Naive thymus-derived CD4-positive, alpha-beta T cell (primary cell): Measurements from ENCODE around the gene ALPK1. TPM values are rescaled to one million over a fixed set of nuclear protein-coding genes. Genes with fewer than 3 reads are reported as not detected.
"Not testable (repeated sequence)": the region's sequence is repeated elsewhere in the genome, so short reads cannot be mapped to it uniquely, and the experiment has no call there.

Experiments
- ATAC-seq: fragments of 150-1000 bp; cut with Tn5 transposase; 2 replicates; pipeline ENCODE4 v1.10.0; 2021; ENCODE audit warnings: mild to moderate bottlenecking, moderate library complexity
- CTCF ChIA-PET: fragments of 350-600 bp; sonication (Branson Sonifier 250); formaldehyde crosslinking; loops from one replicate; lab custom pipeline; 2021; ENCODE audit warnings: antibody characterized with exemption; lab: Charles Lee
- POLR2A ChIA-PET: fragments of 350-600 bp; sonication (Branson Sonifier 250); formaldehyde crosslinking; loops from one replicate; lab custom pipeline; 2021; ENCODE audit warnings: antibody characterized with exemption, inconsistent platforms; lab: Charles Lee
- DNase-seq, 9 donors: peaks; one replicate each; pipeline versions ENCODE4 v3.0.0 to v3.0.0-alpha.2; 2020 to 2022; ENCODE audit warnings: mixed read lengths in 1 of 9
- H3K27ac ChIP-seq: one replicate; pipeline ENCODE4 v1.7.0; 2013; ENCODE audit warnings: mild to moderate bottlenecking, low read depth, low read length, moderate library complexity
- H3K27me3 ChIP-seq, 2 donors: one replicate each; pipeline ENCODE4 v1.7.0; 2013; ENCODE audit warnings: low read length in 2 of 2, mild to moderate bottlenecking in 2 of 2, moderate library complexity in 2 of 2; ENCODE audit not compliant: control insufficient read depth in 2 of 2, insufficient read depth in 2 of 2
- H3K36me3 ChIP-seq, 3 experiments: 1 replicate in 2 of 3; 2 replicates in 1 of 3; pipeline ENCODE4 v1.7.0; 2013; ENCODE audit warnings: low read length in 3 of 3, mild to moderate bottlenecking in 3 of 3, moderate library complexity in 1 of 3; ENCODE audit not compliant: insufficient read depth in 3 of 3, control insufficient read depth in 2 of 3
- H3K4me1 ChIP-seq, 2 donors: one replicate each; pipeline ENCODE4 v1.7.0; 2013; ENCODE audit warnings: low read length in 2 of 2, mild to moderate bottlenecking in 2 of 2, moderate library complexity in 1 of 2; ENCODE audit not compliant: control insufficient read depth in 2 of 2, insufficient read depth in 2 of 2
- H3K4me3 ChIP-seq: 2 replicates; pipeline ENCODE4 v1.7.0; 2013; ENCODE audit warnings: mild to moderate bottlenecking, low read length
- H3K9me3 ChIP-seq, 3 experiments: 1 replicate in 2 of 3; 2 replicates in 1 of 3; pipeline ENCODE4 v1.7.0; 2013; ENCODE audit warnings: low read length in 3 of 3; ENCODE audit not compliant: control insufficient read depth in 2 of 3
- H3K27ac Mint-ChIP-seq, 9 donors: one replicate each; pipeline ENCODE4 v1.8.0; 2020 to 2022; ENCODE audit warnings: mixed read lengths in 9 of 9, mild to moderate bottlenecking in 8 of 9, moderate library complexity in 5 of 9, inconsistent platforms in 2 of 9
- H3K27me3 Mint-ChIP-seq, 5 donors: one replicate each; pipeline ENCODE4 v1.8.0; 2021 to 2022; ENCODE audit warnings: mixed read lengths in 5 of 5, mild to moderate bottlenecking in 1 of 5
- H3K36me3 Mint-ChIP-seq, 5 donors: one replicate each; pipeline ENCODE4 v1.8.0; 2020 to 2022; ENCODE audit warnings: mixed read lengths in 5 of 5, mild to moderate bottlenecking in 3 of 5, inconsistent platforms in 1 of 5
- H3K4me1 Mint-ChIP-seq, 7 donors: one replicate each; pipeline ENCODE4 v1.8.0; 2020 to 2022; ENCODE audit warnings: mixed read lengths in 7 of 7, mild to moderate bottlenecking in 3 of 7, inconsistent platforms in 1 of 7
- H3K4me3 Mint-ChIP-seq, 10 donors: one replicate each; pipeline ENCODE4 v1.8.0; 2020 to 2022; ENCODE audit warnings: mild to moderate bottlenecking in 10 of 10, mixed read lengths in 10 of 10, moderate library complexity in 6 of 10, inconsistent platforms in 2 of 10
- H3K9me3 Mint-ChIP-seq, 11 donors: one replicate each; pipeline ENCODE4 v1.8.0; 2020 to 2022; ENCODE audit warnings: mixed read lengths in 11 of 11, mild to moderate bottlenecking in 4 of 11, inconsistent platforms in 1 of 11, moderate library complexity in 1 of 11
- intact Hi-C, 2 donors: fragments of 100-400 bp; cut with micrococcal nuclease; formaldehyde crosslinking; loops; one replicate each; pipeline ENCODE4 v1.15.1; 2023
- polyA plus RNA-seq, 2 donors: library from polyadenylated mRNA; unstranded; fragments of 300-500 nt; fragmentation: Illumina TruSeq; gene quantifications; one replicate each; pipeline ENCODE4 v1.2.3, GENCODE V29; 2021
- total RNA-seq, 6 experiments: library from RNA in 5 of 6; stranded (reverse) in 5 of 6; gene quantifications; 1 replicate in 5 of 6; 2 replicates in 1 of 6; pipeline ENCODE4 v1.2.3 and lab custom pipeline; 2021 to 2026

Gene ALPK1
- total and polyA plus RNA-seq, 7 experiments from 2014 or later, result 5.0 to 35.0 (median 18.8) TPM

GRCh38 chr4:112309263-112309791, 12.2 kb downstream of the ALPK1 start:
- H3K27me3 ChIP-seq, ATAC-seq, intact Hi-C loops, H3K4me3 ChIP-seq, H3K9me3 Mint-ChIP-seq, H3K36me3 ChIP-seq, H3K27me3 Mint-ChIP-seq, H3K9me3 ChIP-seq, H3K4me1 ChIP-seq: not testable (repeated sequence)
- peak overlapping the region in 9 of 10 donors; percentile 21 to 89 (median 72) for H3K4me3 Mint-ChIP-seq
- H3K27ac ChIP-seq, result peak overlapping the region; percentile 66
- ChIA-PET CTCF (interaction anchor here (0.7 to 0.9 kb wide), 3 partner anchors 12 to 85 kb away, joined by 3 to 4 read pairs (median 3); no protein-coding TSS in a partner anchor), POLR2A (interaction anchor here (1.3 kb wide), 1 partner anchor 13 kb away, joined by 3 read pairs; no protein-coding TSS in a partner anchor)
- peaks cover 0 to 31% (median 6%) of the 10 kb centered on the region in 5 donors for H3K36me3 Mint-ChIP-seq
- H3K27ac Mint-ChIP-seq, result peak overlapping the region in 7 of 9 donors; percentile 48 to 98 (median 83)
- peak in 5 of 9 donors; percentile 30 to 79 (median 72) for DNase-seq
- H3K4me1 Mint-ChIP-seq, result peaks cover 13 to 50% (median 25%) of the 10 kb centered on the region in 7 donors

- Histone ChIP-seq H3K4me1 (no peaks in the 10 kb centered on the region), H3K27me3 (no peaks in the 10 kb centered on the region), H3K4me3 (no peak overlapping the region), H3K36me3 (no peaks in the 10 kb centered on the region), H3K27ac (no peak overlapping the region), H3K9me3 (no peaks in the 10 kb centered on the region)
- no peak overlapping the region for H3K27ac Mint-ChIP-seq
- peaks cover 18 to 53% (median 25%) of the 10 kb centered on the region in 7 donors for H3K4me1 Mint-ChIP-seq
- no peak for DNase-seq
- H3K9me3 Mint-ChIP-seq, result peaks cover 0 to 1% (median 0%) of the 10 kb centered on the region in 11 donors
- ChIA-PET POLR2A (no interaction called here), CTCF (no interaction called here)
- H3K4me3 Mint-ChIP-seq, result no peak overlapping the region
- no peak for ATAC-seq
- intact Hi-C loops, result no loop called here
- H3K27me3 Mint-ChIP-seq, result no peaks in the 10 kb centered on the region
- H3K36me3 Mint-ChIP-seq, result peaks cover 0 to 31% (median 12%) of the 10 kb centered on the region in 5 donors
Measured at GRCh38 chr4:112311516-112311915, 14.3 kb downstream of the ALPK1 start.

- Histone ChIP-seq H3K9me3 (no peaks in the 10 kb centered on the region), H3K4me3 (no peak overlapping the region), H3K27me3 (no peaks in the 10 kb centered on the region), H3K4me1 (no peaks in the 10 kb centered on the region), H3K27ac (no peak overlapping the region), H3K36me3 (no peaks in the 10 kb centered on the region)
- H3K4me3 Mint-ChIP-seq, result peak overlapping the region in 2 of 10 donors; percentile 1 to 13
- intact Hi-C loops, result no loop called here
- ATAC-seq (peak; percentile 74), DNase-seq (no peak)
- H3K36me3 Mint-ChIP-seq, result peaks cover 0 to 26% (median 16%) of the 10 kb centered on the region in 5 donors
- no peaks in the 10 kb centered on the region for H3K27me3 Mint-ChIP-seq
- peaks cover 0 to 5% (median 0%) of the 10 kb centered on the region in 11 donors for H3K9me3 Mint-ChIP-seq
- H3K27ac Mint-ChIP-seq, result no peak overlapping the region
- peaks cover 7 to 41% (median 21%) of the 10 kb centered on the region in 7 donors for H3K4me1 Mint-ChIP-seq
- ChIA-PET POLR2A (no interaction called here), CTCF (no interaction called here)
Measured at GRCh38 chr4:112312610-112313239, 15.6 kb downstream of the ALPK1 start.

- H3K27ac Mint-ChIP-seq, result no peak overlapping the region
- H3K4me3 Mint-ChIP-seq, result no peak overlapping the region
- no peak overlapping the region for H3K4me3 ChIP-seq
- CTCF ChIA-PET, result no interaction called here
- H3K4me1 Mint-ChIP-seq, result peaks cover 0 to 23% (median 12%) of the 10 kb centered on the region in 7 donors
- no peaks in the 10 kb centered on the region for H3K27me3 ChIP-seq
- H3K36me3 ChIP-seq, result no peaks in the 10 kb centered on the region
- DNase-seq (no peak), ATAC-seq (no peak)
- H3K9me3 Mint-ChIP-seq, result peaks cover 0 to 5% (median 0%) of the 10 kb centered on the region in 11 donors
- H3K27ac ChIP-seq, result no peak overlapping the region
- POLR2A ChIA-PET, result no interaction called here
- H3K27me3 Mint-ChIP-seq, result no peaks in the 10 kb centered on the region
- H3K36me3 Mint-ChIP-seq, result peaks cover 0 to 29% (median 26%) of the 10 kb centered on the region in 5 donors
- no peaks in the 10 kb centered on the region for H3K9me3 ChIP-seq
- no peaks in the 10 kb centered on the region for H3K4me1 ChIP-seq
- intact Hi-C loops, result no loop called here
Measured at GRCh38 chr4:112315446-112315845, 18.3 kb downstream of the ALPK1 start.

- ChIA-PET POLR2A (no interaction called here), CTCF (no interaction called here)
- Mint-ChIP-seq H3K4me1 (peaks cover 5 to 28% (median 9%) of the 10 kb centered on the region in 7 donors), H3K36me3 (peaks cover 0 to 31% (median 26%) of the 10 kb centered on the region in 5 donors), H3K27me3 (no peaks in the 10 kb centered on the region), H3K27ac (no peak overlapping the region), H3K4me3 (no peak overlapping the region), H3K9me3 (peaks cover 0 to 5% (median 0%) of the 10 kb centered on the region in 11 donors)
- H3K36me3 ChIP-seq, result no peaks in the 10 kb centered on the region
- H3K27me3 ChIP-seq, result no peaks in the 10 kb centered on the region
- intact Hi-C loops, result no loop called here
- H3K27ac ChIP-seq, result no peak overlapping the region
- ATAC-seq (peak; percentile 60), DNase-seq (no peak)
- no peak overlapping the region for H3K4me3 ChIP-seq
- H3K9me3 ChIP-seq, result no peaks in the 10 kb centered on the region
- H3K4me1 ChIP-seq, result no peaks in the 10 kb centered on the region
Measured at GRCh38 chr4:112316360-112316759, 19.2 kb downstream of the ALPK1 start.

- Mint-ChIP-seq H3K9me3 (peaks cover 0 to 5% (median 0%) of the 10 kb centered on the region in 11 donors), H3K36me3 (peaks cover 0 to 31% (median 28%) of the 10 kb centered on the region in 5 donors), H3K4me1 (peaks cover 10 to 37% (median 17%) of the 10 kb centered on the region in 7 donors), H3K4me3 (no peak overlapping the region), H3K27me3 (no peaks in the 10 kb centered on the region), H3K27ac (peak overlapping the region in 3 of 9 donors; percentile 4 to 43 (median 39))
- no peaks in the 10 kb centered on the region for H3K4me1 ChIP-seq
- ChIA-PET CTCF (no interaction called here), POLR2A (no interaction called here)
- intact Hi-C loops, result no loop called here
- H3K9me3 ChIP-seq, result no peaks in the 10 kb centered on the region
- no peaks in the 10 kb centered on the region for H3K36me3 ChIP-seq
- DNase-seq (no peak), ATAC-seq (peak; percentile 40)
- no peak overlapping the region for H3K27ac ChIP-seq
- no peak overlapping the region for H3K4me3 ChIP-seq
- H3K27me3 ChIP-seq, result no peaks in the 10 kb centered on the region
Measured at GRCh38 chr4:112318239-112319142, 21.3 kb downstream of the ALPK1 start.
